Kidney (tissue), 14 donors: ENCODE results near the gene PFKFB3. TPM values are rescaled to one million over a fixed set of nuclear protein-coding genes. Genes with fewer than 3 reads are reported as not detected.
A peak's percentile ranks its signal among the peaks of the same experiment; 100 is the strongest.

Source experiments
- DNase-seq, 5 donors: peaks; one replicate each; pipeline ENCODE4 v3.0.0-alpha.2; 2013 to 2020
- FAIRE-seq: peaks from 2 replicates; lab custom pipeline; 2012; peaks lifted over from hg19 to GRCh38; lab: Jason Lieb, UNC
- H3K27ac ChIP-seq, 2 donors: one replicate each; pipeline ENCODE4 v1.7.0; 2013; ENCODE audit warnings: low read depth in 2 of 2, low read length in 2 of 2, inconsistent platforms in 1 of 2
- H3K27me3 ChIP-seq: one replicate; pipeline ENCODE4 v1.7.1; 2013; ENCODE audit warnings: low read length, inconsistent platforms; ENCODE audit not compliant: control insufficient read depth, insufficient read depth
- H3K36me3 ChIP-seq, 3 donors: one replicate each; pipeline versions ENCODE4 v1.7.0 to v1.7.1; 2013; ENCODE audit warnings: low read length in 3 of 3, control low read depth in 1 of 3, inconsistent platforms in 1 of 3; ENCODE audit not compliant: insufficient read depth in 3 of 3, control insufficient read depth in 2 of 3
- H3K4me1 ChIP-seq, 3 donors: one replicate each; pipeline versions ENCODE4 v1.7.0 to v1.7.1; 2013; ENCODE audit warnings: low read length in 3 of 3, inconsistent platforms in 1 of 3, low read depth in 1 of 3; ENCODE audit not compliant: control insufficient read depth in 2 of 3, insufficient read depth in 2 of 3
- H3K4me3 ChIP-seq, 3 donors: one replicate each; pipeline versions ENCODE4 v1.7.0 to v1.8.1; 2013; ENCODE audit warnings: low read length in 3 of 3, control low read depth in 1 of 3, inconsistent platforms in 1 of 3
- H3K9ac ChIP-seq, 3 donors: one replicate each; pipeline versions ENCODE4 v1.7.0 to v1.7.1; 2013; ENCODE audit warnings: low read length in 3 of 3, control low read depth in 1 of 3, inconsistent platforms in 1 of 3
- H3K9me3 ChIP-seq, 3 donors: one replicate each; pipeline versions ENCODE4 v1.7.0 to v1.7.1; 2013; ENCODE audit warnings: low read length in 3 of 3, control low read depth in 1 of 3, inconsistent platforms in 1 of 3; ENCODE audit not compliant: control insufficient read depth in 2 of 3, insufficient read depth in 1 of 3
- intact Hi-C: fragments of 100-400 bp; cut with DNase I; formaldehyde crosslinking; loops from one replicate; pipeline ENCODE4 v1.11.1; 2022
- polyA plus RNA-seq: library from polyadenylated mRNA; stranded (reverse); fragments of 350-450 nt; fragmentation: Illumina TruSeq; extraction: RNeasy Lipid Tissue Mini Kit (QIAGEN cat#74804); gene quantifications from one replicate; pipeline ENCODE4 v1.2.3, GENCODE V29; 2014; ENCODE audit warnings: low read depth, low replicate concordance; ENCODE audit not compliant: insufficient read depth
- total RNA-seq: library from RNA; stranded (reverse); fragmentation: NEBNext Ultra II Directional; extraction: Animal tissue kit (Norgen Biotek cat#: 25700); gene quantifications from one replicate; pipeline ENCODE4 v1.2.1, GENCODE V29; 2021
- TF ChIP-seq, protein P1 (sequence below): IDR thresholded peaks from 3 replicates; pipeline ENCODE4 v1.5.1; 2012; ENCODE audit warnings: mild to moderate bottlenecking, moderate library complexity, borderline replicate concordance; ENCODE audit not compliant: insufficient read depth; ENCODE audit errors: extremely low read depth
- donor health status: control.
- donor health status: control.
- donor health status: control.
- donor health status: control.
- donor health status: control.
- donor health status: DM: yes; HTN: yes; CAD: no.
- donor health status: Normal renal cell carcinoma (clear cell type).

PFKFB3 gene
- total and polyA plus RNA-seq, 2 donors from 2014 or later, result 34.9 to 141 TPM

DNA sequence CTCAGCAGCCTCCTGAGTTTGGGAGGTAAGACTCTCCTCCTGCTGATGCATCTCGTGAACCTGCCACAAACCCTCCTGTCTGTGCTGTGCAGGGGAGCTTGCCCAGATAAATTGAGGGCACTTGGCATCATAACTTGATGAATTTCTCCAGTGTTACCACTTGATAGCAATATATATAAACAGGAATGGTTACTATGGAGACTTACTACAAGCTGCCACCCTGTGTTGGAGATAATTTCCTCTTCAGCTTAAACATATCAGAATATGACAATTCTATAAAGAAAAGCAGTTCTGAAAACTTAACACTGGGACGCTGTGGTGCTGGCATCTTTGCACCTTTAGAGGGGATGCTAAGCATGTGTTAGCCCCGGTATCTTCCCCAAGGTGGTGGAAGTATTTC is 14.9 kb downstream of the PFKFB3 start:
- Histone ChIP-seq H3K27ac (no peak overlapping the region), H3K4me1 (no peaks in the 10 kb centered on the region), H3K9ac (no peak overlapping the region), H3K9me3 (no peaks in the 10 kb centered on the region), H3K4me3 (no peak overlapping the region), H3K27me3 (no peaks in the 10 kb centered on the region), H3K36me3 (peaks cover 2 to 38% (median 14%) of the 10 kb centered on the region in 3 donors)
- intact Hi-C loops, result no loop called here
- TF ChIP-seq, protein P1, sequence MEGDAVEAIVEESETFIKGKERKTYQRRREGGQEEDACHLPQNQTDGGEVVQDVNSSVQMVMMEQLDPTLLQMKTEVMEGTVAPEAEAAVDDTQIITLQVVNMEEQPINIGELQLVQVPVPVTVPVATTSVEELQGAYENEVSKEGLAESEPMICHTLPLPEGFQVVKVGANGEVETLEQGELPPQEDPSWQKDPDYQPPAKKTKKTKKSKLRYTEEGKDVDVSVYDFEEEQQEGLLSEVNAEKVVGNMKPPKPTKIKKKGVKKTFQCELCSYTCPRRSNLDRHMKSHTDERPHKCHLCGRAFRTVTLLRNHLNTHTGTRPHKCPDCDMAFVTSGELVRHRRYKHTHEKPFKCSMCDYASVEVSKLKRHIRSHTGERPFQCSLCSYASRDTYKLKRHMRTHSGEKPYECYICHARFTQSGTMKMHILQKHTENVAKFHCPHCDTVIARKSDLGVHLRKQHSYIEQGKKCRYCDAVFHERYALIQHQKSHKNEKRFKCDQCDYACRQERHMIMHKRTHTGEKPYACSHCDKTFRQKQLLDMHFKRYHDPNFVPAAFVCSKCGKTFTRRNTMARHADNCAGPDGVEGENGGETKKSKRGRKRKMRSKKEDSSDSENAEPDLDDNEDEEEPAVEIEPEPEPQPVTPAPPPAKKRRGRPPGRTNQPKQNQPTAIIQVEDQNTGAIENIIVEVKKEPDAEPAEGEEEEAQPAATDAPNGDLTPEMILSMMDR, result no peak
- DNase-seq (no peak), FAIRE-seq (no peak)

DNA sequence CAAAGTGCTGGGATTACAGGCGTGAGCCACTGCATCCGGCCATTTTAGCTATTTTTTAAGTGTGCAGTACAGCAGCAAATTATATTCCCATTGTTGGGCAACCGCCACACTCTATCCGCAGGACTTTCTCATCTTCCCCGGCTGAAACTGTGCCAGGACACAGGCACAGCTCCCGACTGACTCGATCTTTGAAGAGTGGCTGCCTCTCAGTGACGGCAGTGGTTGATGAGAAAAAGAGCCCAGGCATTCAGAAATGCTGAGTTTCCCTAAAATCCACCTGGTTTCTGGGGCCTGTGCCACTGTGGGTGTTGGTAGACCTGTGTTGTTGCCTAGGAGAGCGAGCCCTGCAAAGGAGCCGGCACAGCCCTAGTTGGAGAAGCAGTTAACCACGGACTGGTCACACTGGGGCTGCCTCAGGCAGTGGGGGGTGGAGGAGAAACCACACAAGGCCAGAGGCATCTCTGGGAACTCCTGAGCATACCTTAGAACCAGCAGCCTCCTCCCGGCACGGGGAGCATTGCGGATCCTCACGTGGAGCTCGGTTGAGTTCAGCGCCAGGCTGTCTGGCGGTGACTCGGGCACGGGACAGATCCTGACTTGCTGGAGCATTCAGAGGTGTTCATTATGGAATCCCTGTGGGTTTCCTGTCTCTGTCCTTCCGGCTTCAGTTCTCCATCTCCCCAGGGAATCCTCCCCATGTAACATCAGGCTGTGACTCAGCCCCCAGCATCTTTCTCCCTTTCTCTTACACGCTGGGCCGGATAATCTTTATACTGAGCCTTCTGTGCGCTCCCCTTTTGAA is 16.2 kb downstream of the PFKFB3 start:
- Histone ChIP-seq H3K4me1 (no peaks in the 10 kb centered on the region), H3K4me3 (no peak overlapping the region), H3K27ac (no peak overlapping the region), H3K27me3 (no peaks in the 10 kb centered on the region), H3K36me3 (peaks cover 2 to 35% (median 14%) of the 10 kb centered on the region in 3 donors), H3K9me3 (no peaks in the 10 kb centered on the region), H3K9ac (peak overlapping the region in 1 of 3 donors; percentile 12)
- FAIRE-seq (no peak), DNase-seq (peak in 1 of 5 donors; percentile 63)
- intact Hi-C loops, result no loop called here
- TF ChIP-seq, protein P1, result no peak

DNA sequence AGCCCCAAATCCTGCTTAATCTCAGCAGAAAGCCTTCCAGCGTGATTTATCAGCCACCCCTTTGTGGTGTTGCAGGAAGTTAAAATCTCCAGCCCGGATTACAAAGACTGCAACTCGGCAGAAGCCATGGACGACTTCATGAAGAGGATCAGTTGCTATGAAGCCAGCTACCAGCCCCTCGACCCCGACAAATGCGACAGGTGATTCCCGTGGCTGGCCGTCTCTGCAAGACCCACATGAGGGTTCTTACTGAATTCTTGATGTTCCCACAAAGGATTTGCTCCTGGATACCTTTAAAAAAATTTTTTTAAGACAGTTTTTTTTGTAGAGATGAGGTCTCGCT is 16.7 kb downstream of the PFKFB3 start:
- no peak overlapping the region for H3K4me3 ChIP-seq
- intact Hi-C loops, result no loop called here
- no peak overlapping the region for H3K27ac ChIP-seq
- H3K36me3 ChIP-seq, result peaks cover 2 to 39% (median 12%) of the 10 kb centered on the region in 3 donors
- peak in 1 of 5 donors; percentile 29 for DNase-seq
- no peaks in the 10 kb centered on the region for H3K9me3 ChIP-seq
- TF ChIP-seq, protein P1, result no peak
- H3K4me1 ChIP-seq, result no peaks in the 10 kb centered on the region
- H3K9ac ChIP-seq, result no peak overlapping the region
- FAIRE-seq, result no peak
- no peaks in the 10 kb centered on the region for H3K27me3 ChIP-seq
